Right cardiac atrium (tissue), 5 donors: ENCODE measurements around the gene ARHGDIB. TPM values are rescaled to one million over a fixed set of nuclear protein-coding genes. Genes with fewer than 3 reads are reported as not detected.

Source experiments
- ATAC-seq, 2 donors: fragments of 200-7000 bp; cut with Tn5 transposase; one replicate each; pipeline versions ENCODE4 v1.8.0 to v1.9.1; 2020; ENCODE audit warnings: moderate library complexity in 2 of 2, mild to moderate bottlenecking in 1 of 2
- DNase-seq, 3 donors: peaks; one replicate each; pipeline ENCODE4 v3.0.0-alpha.2; 2020
- H3K27ac ChIP-seq: one replicate; pipeline ENCODE4 v1.5.1; 2013; ENCODE audit warnings: mild to moderate bottlenecking, low read length, control low read depth, moderate library complexity
- H3K27me3 ChIP-seq: one replicate; pipeline ENCODE4 v1.6.1; 2013; ENCODE audit not compliant: control insufficient read depth, insufficient read depth
- H3K4me1 ChIP-seq: one replicate; pipeline ENCODE4 v1.6.1; 2013; ENCODE audit warnings: low read length; ENCODE audit not compliant: control insufficient read depth, insufficient read depth
- H3K4me3 ChIP-seq: one replicate; pipeline ENCODE4 v1.5.1; 2013; ENCODE audit warnings: low read length, control low read depth
- H3K9me3 ChIP-seq: one replicate; pipeline ENCODE4 v1.6.1; 2013; ENCODE audit warnings: low read length; ENCODE audit not compliant: control insufficient read depth
- WGBS: extraction: QIAGEN DNeasy Blood & Tissue Kit; methylation state at CpG from one replicate; pipeline ENCODE4 v1.1.7; 2013; 5-methylcytosine and 5-hydroxymethylcytosine counted together
- intact Hi-C, 4 donors: fragments of 100-400 bp; cut with DNase I; formaldehyde crosslinking; loops; one replicate each; pipeline versions ENCODE4 v1.11.0 to v1.14.0; 2022 to 2023
- long read RNA-seq, 4 donors: library from polyadenylated mRNA; unstranded; transcript quantifications; one replicate each; pipeline ENCODE4 v2.0.0, GENCODE V29; 2020 to 2021
- polyA plus RNA-seq: library from polyadenylated mRNA; stranded (reverse); fragments of 200-250 nt; gene quantifications from one replicate; pipeline ENCODE4 v1.2.3, GENCODE V29; 2013
- total RNA-seq, 4 donors: library from RNA; stranded (reverse); fragmentation: NEBNext Ultra II Directional; extraction: Animal tissue kit (Norgen Biotek cat#: 25700); gene quantifications; one replicate each; pipeline ENCODE4 v1.2.1, GENCODE V29; 2021
- donor health status: healthy with polysubstance abuse.
- donor health status: DM: no; HTN: yes; CAD: no.
- donor health status: DM: no; HTN: no; CAD: no.
- donor health status: DM: no; HTN: yes; CAD: no; lungs with severe emphysema.
- donor health status: DM: yes; HTN: yes; CAD: no.

ARHGDIB gene
- total RNA-seq (10 to 100 TPM; 45.6 to 67.6 (median 61.5) TPM), polyA plus RNA-seq (73.5 TPM)
- long read RNA-seq, donor 1, transcript ARHGDIB-201 (6 exons, 1,256 nt), result major isoform, 33 of 33 reads
- long read RNA-seq, donor 1, partial matches to known transcripts, result 0 of 33 reads
- long read RNA-seq, donor 1, other reads (novel, unspliced or antisense), result 0 of 33 reads
- long read RNA-seq, donor 2, transcript ARHGDIB-201 (6 exons, 1,256 nt), result major isoform, 13 of 13 reads
- long read RNA-seq, donor 2, partial matches to known transcripts, result 0 of 13 reads
- long read RNA-seq, donor 2, other reads (novel, unspliced or antisense), result 0 of 13 reads
- long read RNA-seq, donor 3, transcript ARHGDIB-201 (6 exons, 1,256 nt), result major isoform, 42 of 45 reads
- long read RNA-seq, donor 3, partial matches to known transcripts, result 0 of 45 reads
- long read RNA-seq, donor 3, other reads (novel, unspliced or antisense), result 3 of 45 reads
- long read RNA-seq, donor 4, transcript ARHGDIB-201 (6 exons, 1,256 nt), result major isoform, 10 of 13 reads
- long read RNA-seq, donor 4, partial matches to known transcripts, result 1 of 13 reads
- long read RNA-seq, donor 4, other reads (novel, unspliced or antisense), result 1 of 13 reads

- Histone ChIP-seq H3K4me3 (peak within 1 kb of the TSS; percentile 92), H3K27me3 (no peaks in the 10 kb centered on the region), H3K27ac (peak within 1 kb of the TSS; percentile 98), H3K4me1 (peaks cover 7% of the 10 kb centered on the region), H3K9me3 (no peaks in the 10 kb centered on the region)
- peak; percentile 40 to 81 (median 69) for DNase-seq
- peak; percentile 75 to 87 for ATAC-seq
- WGBS, result 13% methylated on average over 14 of the region's 14 CpGs
- intact Hi-C loops, result no loop called here
Measured at GRCh38 chr12:14961466-14962152, at the start of gene ARHGDIB. Gene ARHGDIB (minus strand): TSS chr12:14961601. CDS start chr12:14950712, 10,889 bp downstream.

- Histone ChIP-seq H3K27me3 (no peaks in the 10 kb centered on the region), H3K9me3 (no peaks in the 10 kb centered on the region), H3K27ac (no peak overlapping the region), H3K4me3 (no peak overlapping the region), H3K4me1 (no peaks in the 10 kb centered on the region)
- intact Hi-C loops, result no loop called here
- ATAC-seq (no peak), DNase-seq (no peak)
Measured at GRCh38 chr12:15011162-15011561, 49.8 kb upstream of the ARHGDIB start.

DNA sequence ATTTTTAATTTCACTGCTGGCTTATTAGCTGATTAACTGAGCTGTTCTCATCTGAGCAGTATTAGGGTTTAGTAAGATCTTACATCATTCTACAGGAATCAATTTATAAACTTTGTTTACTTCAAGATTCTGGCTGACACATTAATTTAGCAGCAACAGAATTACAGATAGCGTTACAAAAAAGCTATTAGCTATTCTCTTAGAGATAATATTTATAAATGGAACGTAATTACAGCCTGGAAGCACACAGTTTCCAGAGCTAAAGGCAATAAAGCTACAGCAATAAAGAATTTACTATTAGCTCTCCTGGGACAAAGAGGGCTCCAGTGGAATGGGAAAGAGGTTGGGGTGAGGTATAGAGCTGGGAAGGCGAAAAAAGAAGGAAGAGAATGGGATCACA lies 46.1 kb upstream of the ARHGDIB start:
- intact Hi-C loops, result no loop called here
- Histone ChIP-seq H3K4me3 (no peak overlapping the region), H3K27me3 (no peaks in the 10 kb centered on the region), H3K9me3 (no peaks in the 10 kb centered on the region), H3K4me1 (no peaks in the 10 kb centered on the region), H3K27ac (no peak overlapping the region)
- ATAC-seq, result no peak
- DNase-seq, result no peak
- 53% methylated on average over 3 of the region's 3 CpGs for WGBS

GRCh38 chr12:15005064-15005463 lies 43.7 kb upstream of the ARHGDIB start:
- Histone ChIP-seq H3K4me1 (no peaks in the 10 kb centered on the region), H3K27me3 (no peaks in the 10 kb centered on the region), H3K27ac (no peak overlapping the region), H3K4me3 (no peak overlapping the region), H3K9me3 (no peaks in the 10 kb centered on the region)
- intact Hi-C loops, result no loop called here
- no peak for ATAC-seq
- DNase-seq, result no peak

- intact Hi-C loops, result no loop called here
Measured at GRCh38 chr12:15004421-15004820, 43.0 kb upstream of the ARHGDIB start.

GRCh38 chr12:15001733-15002382 lies 40.5 kb upstream of the ARHGDIB start:
- DNase-seq (peak; percentile 68 to 87 (median 86)), ATAC-seq (peak; percentile 85 to 96)
- WGBS, result 13% methylated on average over 6 of the region's 6 CpGs
- intact Hi-C loops, result no loop called here
- H3K4me1 ChIP-seq, result no peaks in the 10 kb centered on the region
- H3K9me3 ChIP-seq, result no peaks in the 10 kb centered on the region
- H3K27ac ChIP-seq, result no peak overlapping the region
- no peak overlapping the region for H3K4me3 ChIP-seq
- H3K27me3 ChIP-seq, result no peaks in the 10 kb centered on the region

More at GRCh38 chr12:15004421-15004820, 43.0 kb upstream of the ARHGDIB start:
- Histone ChIP-seq H3K4me1 (no peaks in the 10 kb centered on the region), H3K9me3 (no peaks in the 10 kb centered on the region), H3K27ac (no peak overlapping the region), H3K4me3 (no peak overlapping the region), H3K27me3 (no peaks in the 10 kb centered on the region)
- ATAC-seq (no peak), DNase-seq (no peak)
- WGBS, result 69% methylated on average over 2 of the region's 2 CpGs

GRCh38 chr12:15000575-15000974 lies 39.2 kb upstream of the ARHGDIB start:
- no peaks in the 10 kb centered on the region for H3K27me3 ChIP-seq
- DNase-seq, result no peak
- no peak overlapping the region for H3K4me3 ChIP-seq
- H3K4me1 ChIP-seq, result no peaks in the 10 kb centered on the region
- no peak overlapping the region for H3K27ac ChIP-seq
- intact Hi-C loops, result no loop called here
- no peak for ATAC-seq
- 83% methylated on average over 2 of the region's 2 CpGs for WGBS
- H3K9me3 ChIP-seq, result no peaks in the 10 kb centered on the region

GRCh38 chr12:14999695-15000365 lies 38.4 kb upstream of the ARHGDIB start:
- Histone ChIP-seq H3K27ac (no peak overlapping the region), H3K4me3 (no peak overlapping the region), H3K4me1 (peaks cover 2% of the 10 kb centered on the region), H3K9me3 (no peaks in the 10 kb centered on the region), H3K27me3 (no peaks in the 10 kb centered on the region)
- intact Hi-C loops, result loop anchor here in 3 of 4 donors (5.0 kb wide), 2 partner anchors 153 to 278 kb away; no protein-coding TSS in a partner anchor
- DNase-seq (no peak), ATAC-seq (no peak)
- 87% methylated on average over 2 of the region's 2 CpGs for WGBS

GRCh38 chr12:14999021-14999694 lies 37.8 kb upstream of the ARHGDIB start:
- intact Hi-C loops, result loop anchor here in 3 of 4 donors (5.0 kb wide), 2 partner anchors 152 to 277 kb away; no protein-coding TSS in a partner anchor
- DNase-seq, result no peak

DNA sequence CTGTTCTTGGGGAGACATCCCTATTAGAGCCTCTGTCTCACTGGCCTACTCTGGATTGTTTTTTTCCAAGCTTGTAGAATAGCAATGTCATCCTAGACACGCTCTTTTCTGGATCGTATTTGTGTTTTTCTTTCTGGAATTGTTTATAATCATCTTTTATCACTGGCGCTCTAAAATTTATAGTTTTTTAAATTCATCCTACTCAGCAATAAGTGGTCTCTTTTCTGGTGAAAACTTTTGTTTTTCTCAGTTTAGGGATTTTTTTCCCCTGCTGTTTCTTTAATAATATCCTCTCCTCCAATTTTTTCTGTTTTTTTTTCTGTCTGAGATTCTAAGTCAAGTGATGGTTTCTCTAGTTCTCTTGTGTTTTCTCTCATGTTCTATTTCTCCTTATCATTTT lies 36.6 kb upstream of the ARHGDIB start:
- DNase-seq (no peak), ATAC-seq (no peak)
- no peak overlapping the region for H3K4me3 ChIP-seq
- WGBS, result 74% methylated on average over 3 of the region's 3 CpGs
- H3K27me3 ChIP-seq, result no peaks in the 10 kb centered on the region
- peaks cover 2% of the 10 kb centered on the region for H3K4me1 ChIP-seq
- intact Hi-C loops, result loop anchor here (2.0 to 5.0 kb wide), 3 partner anchors 151 to 276 kb away; no protein-coding TSS in a partner anchor
- H3K27ac ChIP-seq, result no peak overlapping the region
- no peaks in the 10 kb centered on the region for H3K9me3 ChIP-seq

More at GRCh38 chr12:14999021-14999694, 37.8 kb upstream of the ARHGDIB start:
- Histone ChIP-seq H3K9me3 (no peaks in the 10 kb centered on the region), H3K4me1 (peaks cover 2% of the 10 kb centered on the region), H3K4me3 (no peak overlapping the region), H3K27me3 (no peaks in the 10 kb centered on the region), H3K27ac (no peak overlapping the region)
- no peak for ATAC-seq
- WGBS, result 95% methylated on average over 2 of the region's 2 CpGs
